ENCODE results near the gene IER5. TPM values are rescaled to one million over a fixed set of nuclear protein-coding genes. Genes with fewer than 3 reads are reported as not detected.

The IER5 gene
- total RNA-seq, 3 donors from 2014 or later = 43.6 to 58.9 (median 54.9) TPM

- Mint-ChIP-seq H3K9me3 (no peaks in the 10 kb centered on the region), H3K4me3 (no peak overlapping the region), H3K36me3 (ENCODE audit: insufficient read depth) (peaks cover 17% of the 10 kb centered on the region), H3K4me1 (ENCODE audit: low read depth) (peaks cover 71% of the 10 kb centered on the region), H3K27me3 (ENCODE audit: low read depth) (no peaks in the 10 kb centered on the region)
- ATAC-seq = no peak
- no peak for DNase-seq
Observed at GRCh38 chr1:181097242-181097641, 8.7 kb downstream of the IER5 start.

- no peaks in the 10 kb centered on the region for H3K27me3 Mint-ChIP-seq (ENCODE audit: low read depth)
- H3K9me3 Mint-ChIP-seq = no peaks in the 10 kb centered on the region
- H3K4me1 Mint-ChIP-seq (ENCODE audit: low read depth) = peaks cover 74% of the 10 kb centered on the region
- ATAC-seq (peak; percentile 81 to 83), DNase-seq (no peak)
- peak overlapping the region; percentile 74 for H3K4me3 Mint-ChIP-seq
- peaks cover 7% of the 10 kb centered on the region for H3K36me3 Mint-ChIP-seq (ENCODE audit: insufficient read depth)
Observed at GRCh38 chr1:181099152-181100014, 10.9 kb downstream of the IER5 start.

GRCh38 chr1:181100015-181100905 is 11.8 kb downstream of the IER5 start:
- peaks cover under 1% of the 10 kb centered on the region for H3K36me3 Mint-ChIP-seq (ENCODE audit: insufficient read depth)
- no peaks in the 10 kb centered on the region for H3K27me3 Mint-ChIP-seq (ENCODE audit: low read depth)
- peak; percentile 12 to 15 for ATAC-seq

GRCh38 chr1:181100934-181101333 is 12.4 kb downstream of the IER5 start:
- no peaks in the 10 kb centered on the region for H3K36me3 Mint-ChIP-seq (ENCODE audit: insufficient read depth)
- no peak for ATAC-seq
- peak overlapping the region; percentile 74 for H3K4me3 Mint-ChIP-seq
- H3K27me3 Mint-ChIP-seq (ENCODE audit: low read depth) = no peaks in the 10 kb centered on the region
- no peak for DNase-seq
- peaks cover 78% of the 10 kb centered on the region for H3K4me1 Mint-ChIP-seq (ENCODE audit: low read depth)
- H3K9me3 Mint-ChIP-seq = no peaks in the 10 kb centered on the region

More at GRCh38 chr1:181100015-181100905, 11.8 kb downstream of the IER5 start:
- Mint-ChIP-seq H3K4me1 (ENCODE audit: low read depth) (peaks cover 75% of the 10 kb centered on the region), H3K4me3 (peak overlapping the region; percentile 74), H3K9me3 (no peaks in the 10 kb centered on the region)
- peak; percentile 17 for DNase-seq

DNA sequence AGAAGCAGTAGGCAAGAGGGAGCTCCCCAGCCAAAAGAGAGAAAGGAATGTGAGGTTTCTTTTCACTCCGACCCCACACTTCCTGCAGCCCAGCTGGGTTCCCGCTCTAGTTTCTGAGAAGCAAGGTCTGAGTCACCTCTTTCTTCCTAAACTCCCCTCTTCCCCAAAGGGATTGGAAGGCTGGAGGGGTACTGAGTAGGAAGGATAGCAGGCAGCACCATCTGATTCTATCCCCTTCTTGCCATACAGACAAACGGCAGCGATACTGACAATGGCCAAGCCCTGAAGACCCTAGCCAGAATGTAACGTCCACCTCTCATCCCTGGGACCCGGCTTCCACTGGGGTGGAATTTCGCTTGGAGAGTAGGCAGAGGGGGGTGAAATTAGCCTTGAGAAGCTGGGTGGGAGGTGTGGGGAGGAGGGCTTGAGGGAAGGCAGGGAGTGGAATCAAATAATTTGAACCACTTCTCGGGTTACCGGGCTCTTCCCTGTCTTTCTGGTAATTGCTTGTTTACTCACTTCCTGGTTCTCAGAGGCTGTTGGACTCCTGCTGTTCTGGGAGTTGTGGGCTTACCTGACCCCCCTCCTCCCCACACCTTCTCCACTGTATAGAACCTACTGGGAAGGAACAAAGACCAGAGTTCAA is 13.2 kb downstream of the IER5 start:
- H3K4me3 Mint-ChIP-seq = no peak overlapping the region
- no peaks in the 10 kb centered on the region for H3K9me3 Mint-ChIP-seq
- peaks cover 80% of the 10 kb centered on the region for H3K4me1 Mint-ChIP-seq (ENCODE audit: low read depth)
- ATAC-seq (no peak), DNase-seq (no peak)
- H3K27me3 Mint-ChIP-seq (ENCODE audit: low read depth) = no peaks in the 10 kb centered on the region
- no peaks in the 10 kb centered on the region for H3K36me3 Mint-ChIP-seq (ENCODE audit: insufficient read depth)

DNA sequence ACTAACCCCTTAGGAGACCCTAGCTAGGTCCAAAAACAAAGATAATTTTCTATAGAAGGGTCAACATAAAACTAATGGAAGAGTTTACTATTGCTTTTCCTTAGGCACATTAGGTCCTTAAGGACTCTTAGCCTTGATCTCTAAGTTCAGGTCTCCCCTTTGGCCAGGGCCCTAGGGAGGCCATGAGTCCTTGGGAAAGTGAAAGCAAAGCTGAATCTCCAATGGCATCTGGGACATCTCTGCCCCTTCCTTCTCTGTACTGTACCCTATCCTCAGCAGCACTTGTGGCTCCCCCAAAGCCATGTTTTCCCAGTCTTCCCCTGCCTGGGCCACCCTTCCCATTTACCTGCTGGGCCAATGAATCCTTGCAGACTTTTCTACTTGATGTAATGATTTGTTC is 14.3 kb downstream of the IER5 start:
- ATAC-seq = no peak
- Mint-ChIP-seq H3K27me3 (ENCODE audit: low read depth) (peaks cover 2% of the 10 kb centered on the region), H3K9me3 (no peaks in the 10 kb centered on the region), H3K36me3 (ENCODE audit: insufficient read depth) (no peaks in the 10 kb centered on the region), H3K4me3 (no peak overlapping the region), H3K4me1 (ENCODE audit: low read depth) (peaks cover 71% of the 10 kb centered on the region)
- no peak for DNase-seq

GRCh38 chr1:181103399-181103798 is 14.9 kb downstream of the IER5 start:
- DNase-seq (no peak), ATAC-seq (no peak)
- no peaks in the 10 kb centered on the region for H3K36me3 Mint-ChIP-seq (ENCODE audit: insufficient read depth)
- peaks cover 2% of the 10 kb centered on the region for H3K27me3 Mint-ChIP-seq (ENCODE audit: low read depth)
- no peaks in the 10 kb centered on the region for H3K9me3 Mint-ChIP-seq
- H3K4me1 Mint-ChIP-seq (ENCODE audit: low read depth) = peaks cover 67% of the 10 kb centered on the region
- no peak overlapping the region for H3K4me3 Mint-ChIP-seq

DNA sequence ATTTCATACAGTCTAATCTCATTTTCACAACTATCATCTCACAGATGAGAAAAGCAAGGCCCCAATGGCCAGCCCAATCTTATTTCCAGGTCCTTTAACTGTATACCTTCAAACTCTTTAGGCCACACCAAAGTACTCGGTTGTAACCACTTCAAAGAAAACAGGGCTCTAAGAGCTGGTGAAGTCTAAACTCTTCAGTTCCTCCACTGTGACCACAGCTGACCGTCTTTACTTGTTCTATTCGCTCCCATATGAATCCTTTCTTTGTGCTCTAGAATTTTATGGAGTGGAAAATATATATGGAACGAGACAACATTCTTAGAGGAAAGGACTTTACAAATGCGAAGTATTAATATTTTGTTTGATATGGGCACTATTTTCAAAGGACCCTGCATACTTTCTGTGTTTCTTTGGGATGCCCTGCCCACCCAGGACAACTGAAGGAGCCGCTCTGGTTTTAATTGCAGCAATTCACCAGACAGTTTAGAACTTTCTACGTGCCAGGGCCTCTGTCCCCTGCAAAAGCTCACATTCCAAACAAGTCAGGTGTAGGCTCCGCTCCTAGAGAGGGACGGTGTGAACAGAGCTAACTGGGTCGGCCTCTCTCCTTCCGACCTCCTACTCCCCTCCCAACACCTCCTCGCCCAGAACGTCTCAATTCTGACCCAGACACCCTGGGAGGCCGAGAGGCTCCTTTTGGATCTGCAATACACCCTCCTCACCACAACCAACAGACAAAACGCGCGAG is 15.7 kb downstream of the IER5 start:
- H3K9me3 Mint-ChIP-seq = no peaks in the 10 kb centered on the region
- no peaks in the 10 kb centered on the region for H3K36me3 Mint-ChIP-seq (ENCODE audit: insufficient read depth)
- ATAC-seq (peak; percentile 31 to 36), DNase-seq (no peak)
- peaks cover 61% of the 10 kb centered on the region for H3K4me1 Mint-ChIP-seq (ENCODE audit: low read depth)
- H3K27me3 Mint-ChIP-seq (ENCODE audit: low read depth) = peaks cover 2% of the 10 kb centered on the region
- H3K4me3 Mint-ChIP-seq = peak overlapping the region; percentile 82

DNA sequence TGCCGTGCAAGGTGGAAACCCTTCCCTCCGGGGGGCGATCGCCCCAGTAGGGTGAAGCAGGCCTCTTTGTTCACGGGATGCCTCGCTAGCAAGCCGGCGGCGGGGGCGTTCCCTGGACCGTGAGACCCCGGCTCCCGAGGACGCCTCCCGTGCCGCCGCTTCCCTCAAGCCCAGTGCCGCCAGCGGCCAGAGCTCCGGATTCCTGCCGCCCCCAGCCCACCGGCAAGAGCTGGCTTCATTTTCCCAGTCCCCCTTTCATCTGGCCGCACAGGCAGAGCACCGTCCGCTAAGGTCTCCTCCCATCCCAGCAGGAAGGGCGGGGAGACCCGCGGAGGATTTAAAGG is 16.3 kb downstream of the IER5 start:
- Mint-ChIP-seq H3K27me3 (ENCODE audit: low read depth) (peaks cover 2% of the 10 kb centered on the region), H3K9me3 (no peaks in the 10 kb centered on the region), H3K4me3 (peak overlapping the region; percentile 82), H3K4me1 (ENCODE audit: low read depth) (peaks cover 56% of the 10 kb centered on the region), H3K36me3 (ENCODE audit: insufficient read depth) (no peaks in the 10 kb centered on the region)
- DNase-seq = peak; percentile 35
- no peak for ATAC-seq

- peaks cover 50% of the 10 kb centered on the region for H3K4me1 Mint-ChIP-seq (ENCODE audit: low read depth)
- peak; percentile 88 for ATAC-seq
Observed at GRCh38 chr1:181105134-181106021, 16.9 kb downstream of the IER5 start.

DNA sequence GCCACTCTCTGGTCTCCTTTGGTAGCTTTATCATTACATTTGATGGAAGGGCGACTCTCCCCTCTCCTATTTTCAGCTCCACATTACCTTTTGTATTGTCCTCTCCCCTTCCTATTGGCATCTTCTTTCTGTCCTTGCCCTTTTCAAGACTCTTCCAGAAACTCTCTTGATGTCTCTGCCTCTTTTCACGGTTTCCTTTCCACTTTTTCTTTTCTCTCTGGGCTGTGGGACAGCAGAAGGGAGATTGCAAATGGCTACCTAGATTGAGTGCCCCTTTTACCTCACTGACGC is 17.5 kb downstream of the IER5 start:
- H3K9me3 Mint-ChIP-seq = no peaks in the 10 kb centered on the region
- H3K4me3 Mint-ChIP-seq = peak overlapping the region; percentile 83
- no peaks in the 10 kb centered on the region for H3K36me3 Mint-ChIP-seq (ENCODE audit: insufficient read depth)
- H3K4me1 Mint-ChIP-seq (ENCODE audit: low read depth) = peaks cover 44% of the 10 kb centered on the region
- ATAC-seq (no peak), DNase-seq (no peak)
- H3K27me3 Mint-ChIP-seq (ENCODE audit: low read depth) = peaks cover 2% of the 10 kb centered on the region

More at GRCh38 chr1:181105134-181106021, 16.9 kb downstream of the IER5 start:
- peak overlapping the region; percentile 83 for H3K4me3 Mint-ChIP-seq
- no peaks in the 10 kb centered on the region for H3K36me3 Mint-ChIP-seq (ENCODE audit: insufficient read depth)
- peaks cover 2% of the 10 kb centered on the region for H3K27me3 Mint-ChIP-seq (ENCODE audit: low read depth)
- DNase-seq = peak; percentile 93
- H3K9me3 Mint-ChIP-seq = no peaks in the 10 kb centered on the region

- ATAC-seq = no peak
- Mint-ChIP-seq H3K4me3 (peak overlapping the region; percentile 83), H3K4me1 (ENCODE audit: low read depth) (peaks cover 39% of the 10 kb centered on the region), H3K36me3 (ENCODE audit: insufficient read depth) (no peaks in the 10 kb centered on the region), H3K27me3 (ENCODE audit: low read depth) (peaks cover 2% of the 10 kb centered on the region), H3K9me3 (no peaks in the 10 kb centered on the region)
- no peak for DNase-seq
Observed at GRCh38 chr1:181106479-181106878, 18.0 kb downstream of the IER5 start.

DNA sequence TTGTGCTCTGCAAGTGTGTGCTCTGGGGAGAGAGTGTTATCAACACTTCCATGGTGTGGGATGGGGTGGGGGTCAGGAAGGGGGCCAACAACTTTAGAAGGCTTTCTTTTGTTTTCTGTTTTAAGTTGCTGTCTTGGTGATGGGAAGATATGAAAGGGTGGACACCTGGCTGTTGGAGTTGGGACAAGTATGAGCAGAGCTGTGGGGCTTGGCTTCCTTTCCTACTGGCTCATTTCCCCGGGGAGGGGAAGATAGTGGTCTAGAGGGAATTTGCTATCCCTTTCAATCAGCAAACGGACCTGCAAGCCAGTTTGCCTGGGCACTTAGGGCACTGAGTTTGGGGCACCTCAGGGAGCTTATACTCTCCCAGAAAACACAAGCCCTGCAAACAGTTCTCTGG is 19.2 kb downstream of the IER5 start:
- DNase-seq (no peak), ATAC-seq (no peak)
- Mint-ChIP-seq H3K4me1 (ENCODE audit: low read depth) (peaks cover 34% of the 10 kb centered on the region), H3K27me3 (ENCODE audit: low read depth) (peaks cover 2% of the 10 kb centered on the region), H3K4me3 (no peak overlapping the region), H3K9me3 (no peaks in the 10 kb centered on the region), H3K36me3 (ENCODE audit: insufficient read depth) (no peaks in the 10 kb centered on the region)
